ENCODE measurements around the gene MYO7A.

Gene MYO7A

DNA sequence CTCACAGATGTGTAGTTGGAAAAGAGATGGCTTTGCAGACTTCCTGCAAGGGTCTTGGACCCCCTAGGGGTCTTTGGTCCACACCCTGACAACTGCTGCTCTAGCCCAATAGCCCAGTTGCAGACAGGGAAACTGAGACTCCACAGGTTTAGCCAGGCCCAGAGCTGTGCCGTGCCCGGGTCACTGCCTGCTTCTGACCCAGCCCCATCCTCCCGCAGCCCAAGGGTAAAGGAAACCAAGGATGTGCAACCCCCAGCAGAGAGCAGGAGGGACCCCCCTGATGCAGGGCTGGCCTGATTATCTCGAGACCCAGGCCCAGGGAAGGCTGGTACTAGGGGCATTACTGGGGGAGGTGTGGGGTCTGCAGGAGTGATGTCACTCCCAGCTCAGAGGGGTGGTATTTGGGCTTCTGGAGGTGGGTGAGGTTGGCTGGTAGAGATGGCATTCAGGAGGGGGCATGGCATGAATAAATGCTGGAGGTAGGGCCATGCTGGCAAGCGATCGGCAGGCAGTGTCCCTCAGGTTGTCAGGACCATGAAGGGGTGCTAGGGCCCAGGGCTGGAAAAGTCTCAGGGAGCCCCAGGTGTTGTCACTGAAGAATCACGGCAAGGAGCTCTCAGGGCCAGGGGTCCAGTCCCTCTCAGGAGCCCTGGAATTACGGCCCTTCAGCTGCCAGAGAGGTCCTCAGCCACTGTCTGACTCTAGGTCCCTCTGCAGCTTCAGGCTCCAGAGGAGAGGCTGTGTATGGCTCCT, 21.1 kb downstream of the MYO7A start:
- DNase-seq, result no peak

- DNase-seq, result no peak
Observed at GRCh38 chr11:77149716-77150392, 21.8 kb downstream of the MYO7A start.

DNA sequence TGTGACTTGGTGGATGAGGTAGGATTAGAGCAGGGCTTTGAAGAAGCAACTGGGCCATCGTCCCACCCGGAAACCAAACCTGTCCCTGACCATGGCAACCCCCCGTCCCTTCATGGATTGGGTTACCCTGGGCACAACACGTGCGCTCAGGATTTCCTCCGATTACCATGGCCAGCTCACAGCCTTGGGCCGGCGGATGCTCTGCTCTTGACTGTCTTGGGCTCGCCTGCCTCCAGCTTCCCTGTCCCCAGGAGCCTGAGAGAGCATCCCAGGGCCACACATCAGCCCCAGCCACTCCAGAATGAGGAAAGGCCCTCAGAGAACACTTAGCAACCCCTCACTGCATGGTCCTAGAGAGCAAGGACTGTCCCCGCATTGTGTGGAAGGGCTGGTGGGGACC, 22.8 kb downstream of the MYO7A start:
- DNase-seq, result no peak

- DNase-seq, result peak; percentile 50
Observed at GRCh38 chr11:77151804-77152509, 23.9 kb downstream of the MYO7A start.

- no peak for DNase-seq
Observed at GRCh38 chr11:77152846-77153245, 24.8 kb downstream of the MYO7A start.

GRCh38 chr11:77153276-77154185, 25.5 kb downstream of the MYO7A start:
- DNase-seq, result no peak

- no peak for DNase-seq
Observed at GRCh38 chr11:77154381-77155081, 26.5 kb downstream of the MYO7A start.

GRCh38 chr11:77155082-77155475, 27.0 kb downstream of the MYO7A start:
- DNase-seq, result no peak

DNA sequence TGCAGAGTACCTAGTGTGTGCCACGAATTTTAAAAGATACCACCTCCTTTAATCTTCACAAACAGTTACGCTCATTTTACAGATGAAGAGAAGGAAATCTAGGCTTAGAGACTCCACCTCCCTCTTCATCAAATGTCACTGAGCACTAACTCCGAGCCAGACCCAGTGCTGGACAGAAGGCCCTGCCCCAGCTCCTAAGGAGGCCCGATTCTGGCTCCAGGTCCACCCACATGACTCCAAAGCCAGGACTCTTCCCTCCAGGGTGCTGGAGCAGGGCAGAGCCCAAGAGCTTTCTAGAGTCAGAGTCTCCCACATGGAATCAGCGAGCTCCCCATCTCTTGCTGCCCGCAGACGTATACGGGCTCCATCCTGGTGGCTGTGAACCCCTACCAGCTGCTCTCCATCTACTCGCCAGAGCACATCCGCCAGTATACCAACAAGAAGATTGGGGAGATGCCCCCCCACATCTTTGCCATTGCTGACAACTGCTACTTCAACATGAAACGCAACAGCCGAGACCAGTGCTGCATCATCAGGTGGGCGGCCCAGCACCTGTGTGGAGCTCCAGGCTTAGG, 27.6 kb downstream of the MYO7A start:
- DNase-seq, result no peak

GRCh38 chr11:77156396-77157195, 28.6 kb downstream of the MYO7A start:
- no peak for DNase-seq

GRCh38 chr11:77158041-77158695, 30.1 kb downstream of the MYO7A start:
- no peak for DNase-seq

DNA sequence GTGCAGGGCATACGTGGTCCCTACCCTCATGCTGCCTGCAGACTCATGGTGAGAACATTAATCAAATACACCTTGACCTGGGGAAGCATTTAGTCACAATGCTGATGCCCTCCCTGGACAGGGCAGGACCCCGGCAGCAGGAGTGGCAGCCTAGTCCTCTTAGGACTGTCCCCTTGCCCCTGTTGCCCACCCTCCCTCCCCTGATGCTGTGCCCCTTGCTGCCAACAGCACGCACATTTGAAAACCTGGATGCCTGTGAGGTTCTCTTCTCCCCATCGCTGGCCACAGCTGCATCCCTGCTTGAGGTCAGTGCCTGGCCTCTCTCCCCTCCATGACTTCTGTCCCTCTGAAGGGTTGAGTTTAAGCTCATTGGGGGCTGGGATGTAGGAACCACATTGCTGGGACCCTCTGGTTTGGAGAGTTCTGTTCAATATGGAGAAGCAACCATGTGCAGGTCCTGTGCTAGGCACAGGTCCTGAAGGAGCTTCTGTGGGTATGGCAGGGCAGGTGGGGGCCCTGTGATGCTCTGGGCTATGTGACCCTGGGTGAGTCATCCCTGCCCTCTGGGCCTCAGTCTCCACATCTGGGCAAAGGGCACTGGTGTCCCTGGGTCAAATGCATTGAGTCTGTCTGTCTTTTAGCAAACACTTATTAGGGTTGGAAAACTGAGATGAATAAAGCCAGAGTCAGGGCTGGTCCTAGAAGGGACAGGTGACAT, 31.3 kb downstream of the MYO7A start:
- DNase-seq, result no peak

GRCh38 chr11:77159937-77160495, 32.0 kb downstream of the MYO7A start:
- no peak for DNase-seq

DNA sequence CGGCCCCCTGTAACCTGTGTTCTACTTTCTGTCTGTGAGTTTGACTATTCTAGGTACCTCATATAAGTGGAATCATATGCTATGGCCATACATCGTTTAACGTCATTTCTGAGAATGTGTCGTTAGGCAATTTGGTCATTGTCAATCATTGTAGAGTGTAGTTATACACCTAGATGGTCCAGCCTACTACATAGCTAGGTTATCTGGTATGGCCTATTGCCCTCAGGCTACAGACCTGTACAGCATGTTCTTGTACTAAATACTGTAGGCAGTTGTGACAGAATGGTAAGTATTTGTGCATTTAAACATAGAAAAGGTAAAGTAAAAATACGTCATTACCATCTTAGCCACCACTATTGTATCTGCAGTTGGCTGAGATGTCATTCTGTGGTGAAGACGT, 35.2 kb downstream of the MYO7A start:
- DNase-seq, result no peak

DNA sequence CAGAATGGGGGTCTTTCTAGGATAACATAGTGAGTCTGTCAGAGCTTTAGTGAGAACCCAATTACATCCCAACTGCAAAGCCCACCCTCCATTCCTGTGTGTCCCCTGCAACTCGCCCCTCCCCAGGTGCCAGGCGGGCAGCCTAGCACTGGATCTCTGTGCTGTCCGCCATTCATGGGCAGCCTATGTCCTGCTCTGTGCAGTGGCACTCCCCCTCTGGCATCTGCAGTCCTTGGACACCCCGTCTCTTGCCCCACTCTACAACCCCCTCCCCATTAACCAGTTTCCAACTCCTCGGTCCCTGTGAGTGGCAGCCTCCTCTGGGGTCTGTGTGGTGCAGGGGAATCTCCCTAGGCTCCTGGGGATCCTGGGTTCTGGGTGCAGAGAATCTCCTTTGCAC, 37.0 kb downstream of the MYO7A start:
- no peak for DNase-seq

GRCh38 chr11:77166021-77166420, 38.0 kb downstream of the MYO7A start:
- DNase-seq, result no peak

GRCh38 chr11:77167111-77167626, 39.1 kb downstream of the MYO7A start:
- DNase-seq, result no peak

DNA sequence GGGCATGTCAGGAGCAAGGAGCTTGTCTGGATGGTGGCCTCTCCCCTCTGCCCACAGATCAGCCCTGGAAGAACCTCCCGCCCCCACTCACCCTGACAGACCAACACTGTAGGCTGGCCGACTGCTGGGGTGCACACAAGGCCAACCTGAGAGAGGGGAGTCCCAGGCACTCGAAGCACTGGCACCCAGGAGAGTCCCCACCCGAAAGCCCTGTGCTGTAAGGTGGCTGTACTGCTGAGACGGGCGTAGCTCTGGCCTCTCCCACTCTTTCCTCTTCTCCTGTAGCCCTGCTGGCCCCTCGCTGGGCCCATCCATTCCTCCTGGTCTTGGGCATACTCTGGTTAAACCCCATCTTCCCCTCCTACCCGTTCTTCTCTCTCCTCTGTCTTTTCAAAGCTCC, 39.7 kb downstream of the MYO7A start:
- no peak for DNase-seq

- DNase-seq, result no peak
Observed at GRCh38 chr11:77170107-77170506, 42.1 kb downstream of the MYO7A start.
